Measurements from ENCODE around the gene L2HGDH.
A peak's percentile ranks its signal among the peaks of the same experiment; 100 is the strongest.

L2HGDH gene

GRCh38 chr14:50288146-50288545, 23.9 kb downstream of the L2HGDH start:
- no peak for DNase-seq (ENCODE audit: low read depth in 3 of 3)

DNA sequence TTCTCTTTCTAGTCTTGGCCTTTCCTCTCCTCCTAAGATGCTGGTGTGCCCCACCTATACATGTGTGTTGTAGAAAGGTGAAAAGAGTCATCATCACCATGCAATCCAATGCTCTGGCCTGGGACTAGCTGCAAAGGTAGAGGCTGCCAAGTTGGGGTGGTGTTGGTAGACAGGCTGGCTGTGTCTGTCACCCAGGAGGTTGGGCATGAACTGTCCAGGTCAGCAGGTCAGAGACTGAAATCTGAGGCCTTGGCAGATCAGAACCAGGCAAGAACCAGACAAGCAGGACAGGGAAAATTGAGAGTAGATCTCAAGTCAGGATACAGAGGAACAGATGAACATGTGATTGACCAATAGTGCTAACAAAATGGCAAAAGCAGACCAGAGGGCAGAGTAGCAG, 26.2 kb downstream of the L2HGDH start:
- no peak for DNase-seq (ENCODE audit: low read depth in 3 of 3)

DNA sequence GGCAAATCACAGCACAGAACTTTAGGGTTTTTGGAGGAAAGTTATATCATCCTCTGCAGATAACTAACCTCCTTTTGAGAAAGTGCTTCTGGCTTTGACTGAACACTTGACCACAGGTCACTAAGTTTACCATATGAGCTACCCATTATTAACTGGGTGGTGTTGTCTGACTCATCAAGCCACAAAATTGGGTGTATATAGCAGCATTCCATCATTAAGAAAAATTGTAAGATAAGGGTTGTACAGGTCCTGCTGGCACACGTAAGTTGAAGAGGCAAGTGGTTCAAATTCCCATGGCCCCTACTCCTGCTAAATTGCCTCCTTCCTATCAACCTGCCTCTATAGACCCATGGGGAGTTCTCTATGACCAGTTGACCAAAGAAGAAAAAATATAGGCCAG, 39.5 kb downstream of the L2HGDH start:
- DNase-seq (ENCODE audit: low read depth in 3 of 3) = no peak

DNA sequence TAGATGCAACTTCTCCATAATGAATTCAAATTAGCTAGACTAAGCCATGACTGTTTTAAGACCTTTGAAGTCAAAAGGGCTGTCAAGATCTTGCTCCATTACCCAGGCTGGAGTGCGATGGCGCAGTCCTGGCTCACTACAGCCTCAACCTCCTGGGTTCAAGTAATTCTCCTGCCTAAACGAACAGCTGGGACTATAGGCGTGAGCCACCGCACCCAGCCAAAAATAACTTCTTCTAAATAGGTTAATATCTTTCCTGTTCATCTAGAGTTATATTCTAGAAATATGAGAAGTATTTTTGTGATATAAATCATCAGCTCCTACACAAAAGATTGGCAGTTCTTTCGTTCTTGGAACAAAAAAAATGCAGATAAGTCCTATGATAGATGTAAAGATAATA, 41.1 kb downstream of the L2HGDH start:
- no peak for DNase-seq (ENCODE audit: low read depth in 3 of 3)

- no peak for DNase-seq (ENCODE audit: low read depth in 3 of 3)
These were observed 47.0 kb downstream of the L2HGDH start for GRCh38 chr14:50265029-50265428.

- no peak for DNase-seq (ENCODE audit: low read depth in 3 of 3)
These were observed 48.7 kb downstream of the L2HGDH start for GRCh38 chr14:50263321-50263720.

DNA sequence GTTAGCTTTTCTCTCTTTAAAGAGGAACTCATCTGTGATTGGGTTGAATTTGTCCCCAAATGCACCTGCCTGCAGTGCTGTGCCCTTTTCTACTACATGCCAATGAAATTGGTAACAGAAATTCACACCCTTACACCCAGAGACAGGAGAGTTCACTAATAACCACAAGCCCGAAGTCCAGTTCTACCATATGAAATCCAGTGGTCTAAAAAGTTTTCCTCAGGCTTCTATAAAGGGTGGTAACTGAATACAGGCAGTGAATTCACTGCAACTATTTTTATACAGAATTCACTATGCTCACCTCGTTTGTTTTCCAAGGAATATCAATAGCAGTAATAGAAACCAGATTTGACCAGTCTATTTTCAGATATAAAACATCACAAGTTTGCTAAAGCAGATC, 49.2 kb downstream of the L2HGDH start:
- DNase-seq (ENCODE audit: low read depth in 3 of 3) = no peak

- no peak for DNase-seq (ENCODE audit: low read depth in 3 of 3)
These were observed 51.5 kb downstream of the L2HGDH start for GRCh38 chr14:50260511-50260910.

GRCh38 chr14:50260072-50260471, 52.0 kb downstream of the L2HGDH start:
- no peak for DNase-seq (ENCODE audit: low read depth in 3 of 3)

DNA sequence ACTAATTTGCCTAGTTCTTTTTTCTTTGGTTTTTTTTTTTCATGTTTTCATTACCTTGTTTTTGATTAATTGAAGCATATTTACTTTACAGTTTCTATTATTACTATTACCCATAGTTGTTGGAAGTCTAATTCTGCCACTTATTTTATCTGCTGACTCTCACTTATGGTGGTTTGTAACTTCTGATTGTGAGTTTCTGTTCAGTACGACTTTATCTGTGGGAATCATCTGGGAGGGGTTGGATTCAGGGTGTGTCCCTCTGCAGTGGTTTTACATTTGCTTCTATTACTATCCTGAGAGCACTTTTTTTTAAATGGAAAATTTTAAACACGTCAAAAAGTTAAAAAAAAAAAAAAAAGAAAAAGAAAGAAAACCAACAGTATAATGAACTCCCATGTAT, 54.3 kb downstream of the L2HGDH start:
- no peak for DNase-seq (ENCODE audit: low read depth in 3 of 3)

DNA sequence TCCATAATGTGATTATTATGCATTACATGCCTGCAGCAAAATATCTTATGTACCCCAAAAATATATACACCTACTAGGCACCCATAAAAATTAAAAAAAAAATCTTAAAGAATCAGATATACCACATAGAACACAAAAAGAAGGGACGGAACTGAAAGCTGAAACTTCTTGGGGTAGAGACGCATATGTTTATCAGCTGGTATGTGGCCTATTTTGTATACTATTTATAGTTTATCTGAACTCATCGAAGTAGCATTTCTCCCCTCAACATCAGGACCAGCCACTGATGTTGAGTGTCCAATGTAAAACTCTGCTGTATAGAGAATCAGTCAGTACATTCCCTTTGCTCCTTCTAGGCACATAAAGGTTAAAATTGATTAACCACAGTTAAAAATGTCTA, 57.8 kb downstream of the L2HGDH start:
- DNase-seq (ENCODE audit: low read depth in 3 of 3) = no peak

- no peak for DNase-seq (ENCODE audit: low read depth in 3 of 3)
These were observed 62.8 kb downstream of the L2HGDH start for GRCh38 chr14:50249136-50249775.

GRCh38 chr14:50247245-50247644, 64.8 kb downstream of the L2HGDH start:
- DNase-seq (ENCODE audit: low read depth in 3 of 3) = no peak

- no peak for DNase-seq (ENCODE audit: low read depth in 3 of 3)
These were observed 69.3 kb downstream of the L2HGDH start for GRCh38 chr14:50242566-50243310.

DNA sequence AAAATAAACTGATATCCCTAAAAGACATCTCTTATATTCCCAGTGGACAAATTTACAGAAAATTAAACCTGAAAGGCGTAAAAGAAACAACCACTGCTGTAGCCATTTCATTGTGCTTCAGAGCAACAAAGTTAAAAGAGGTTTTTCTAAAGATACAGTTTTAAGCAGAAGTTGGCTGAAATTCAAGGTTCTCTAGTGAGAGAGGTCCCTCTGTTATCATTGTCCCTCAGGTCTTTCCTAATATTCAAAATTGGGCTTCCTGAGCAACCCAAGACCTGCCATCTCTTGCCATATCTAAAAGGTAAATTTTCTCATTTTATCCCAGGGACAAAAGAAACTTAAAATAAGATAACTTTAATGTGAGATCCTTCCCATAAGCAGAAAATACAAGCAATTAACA, 69.9 kb downstream of the L2HGDH start:
- no peak for DNase-seq (ENCODE audit: low read depth in 3 of 3)

- no peak for DNase-seq (ENCODE audit: low read depth in 3 of 3)
These were observed 74.6 kb downstream of the L2HGDH start for GRCh38 chr14:50237427-50237826.

DNA sequence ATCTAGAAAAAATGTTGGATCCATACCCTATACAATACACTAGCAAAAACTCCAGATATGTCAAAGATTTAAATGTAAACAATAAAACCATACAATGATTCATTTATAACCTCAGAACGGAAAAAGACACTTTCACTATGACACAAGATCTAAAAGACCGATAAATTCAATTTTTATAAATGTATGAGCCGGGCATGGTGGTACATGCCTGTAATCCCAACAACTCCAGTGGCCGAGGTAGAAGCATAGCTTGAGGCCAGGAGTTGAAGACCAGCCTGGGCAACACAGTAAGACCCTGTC, 78.1 kb downstream of the L2HGDH start:
- DNase-seq (ENCODE audit: low read depth in 3 of 3) = no peak

GRCh38 chr14:50233166-50233950, 78.7 kb downstream of the L2HGDH start:
- no peak for DNase-seq (ENCODE audit: low read depth in 3 of 3)

- DNase-seq (ENCODE audit: low read depth in 3 of 3) = no peak
These were observed 79.8 kb downstream of the L2HGDH start for GRCh38 chr14:50232276-50232642.

DNA sequence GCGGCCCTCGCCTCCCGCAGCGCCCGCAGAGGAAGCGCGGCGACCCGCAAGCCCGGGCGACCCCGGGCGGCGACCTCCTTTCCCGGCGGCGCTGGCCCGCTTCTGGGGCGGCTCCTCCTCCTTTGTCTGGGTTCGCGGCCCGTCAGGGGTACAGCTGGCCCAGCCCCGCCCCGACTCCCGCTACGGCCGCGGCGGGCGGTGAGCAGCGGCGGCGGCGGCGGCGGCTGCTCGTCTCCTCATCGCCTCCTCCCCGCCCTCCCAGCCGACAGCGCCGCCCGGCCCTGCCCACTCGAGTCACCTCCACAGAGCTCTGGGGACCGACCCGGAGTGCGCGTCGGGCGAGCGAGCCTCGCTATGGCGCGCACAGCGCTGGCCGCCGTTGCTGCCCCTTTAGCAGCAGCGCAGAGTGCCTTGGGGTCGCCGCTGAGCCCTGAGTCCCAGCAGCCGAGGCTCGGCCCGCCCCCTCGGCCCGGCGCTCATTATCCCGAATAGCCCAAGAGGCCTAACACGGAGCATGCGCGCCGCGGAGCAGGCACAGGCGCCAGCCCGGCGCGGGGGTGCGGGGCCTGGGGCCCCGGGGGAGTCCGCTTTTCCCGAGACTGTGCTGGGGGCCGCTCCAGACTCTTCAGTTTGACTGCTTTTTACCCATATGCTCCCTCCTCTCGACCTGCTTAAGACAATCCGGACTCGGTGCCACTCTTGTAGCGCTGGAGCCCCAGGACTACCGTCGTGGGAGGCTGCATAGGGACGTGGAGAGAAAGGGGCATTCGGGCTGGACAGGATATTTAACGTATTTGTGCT, 80.4 kb downstream of the L2HGDH start, which contains the start of gene SOS2:
SOS2 (minus strand) TSS at position 104 of the 801 bp plus-strand sequence. CDS start 295 bp downstream, outside the sequence.
- peak; percentile 63 to 65 (median 63) for DNase-seq (ENCODE audit: low read depth in 3 of 3)

GRCh38 chr14:50230701-50231474, 81.1 kb downstream of the L2HGDH start:
- DNase-seq (ENCODE audit: low read depth in 3 of 3) = no peak

DNA sequence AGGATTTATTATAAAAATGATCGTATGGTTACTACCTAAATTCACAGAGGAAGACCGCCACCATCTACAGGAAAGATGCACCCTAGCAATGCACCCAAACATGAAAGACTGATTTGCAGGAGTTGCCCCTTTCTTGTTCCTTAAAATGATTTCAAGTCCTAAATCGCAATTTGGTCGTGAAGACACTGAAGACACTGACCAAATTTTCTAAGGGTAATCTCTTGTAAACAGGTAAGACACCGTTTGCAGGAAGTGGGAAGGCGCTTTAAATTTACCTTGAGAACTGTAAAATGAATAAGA, 81.7 kb downstream of the L2HGDH start:
- DNase-seq (ENCODE audit: low read depth in 3 of 3) = no peak
